Breast epithelium (tissue), 3 donors: ENCODE data around the gene PITPNM3.

ENCODE experiments used
- POLR2A ChIP-seq: fragments of 450-650 bp; IDR thresholded peaks from one replicate; pipeline ENCODE4 v1.6.1; 2016; ENCODE audit warnings: antibody characterized with exemption, mild to moderate bottlenecking, moderate library complexity
- POLR2AphosphoS5 ChIP-seq, 3 donors: sonication (generic); formaldehyde crosslinking; IDR thresholded peaks; one replicate each; pipeline ENCODE4 v1.6.1; 2017; ENCODE audit warnings: antibody characterized with exemption in 3 of 3
- TF ChIP-seq, protein P1 (sequence below), 3 donors: fragments of 450-650 bp; IDR thresholded peaks; one replicate each; pipeline ENCODE4 v1.5.1; 2016 to 2017; ENCODE audit warnings: antibody characterized with exemption in 3 of 3, mild to moderate bottlenecking in 3 of 3, moderate library complexity in 3 of 3

DNA sequence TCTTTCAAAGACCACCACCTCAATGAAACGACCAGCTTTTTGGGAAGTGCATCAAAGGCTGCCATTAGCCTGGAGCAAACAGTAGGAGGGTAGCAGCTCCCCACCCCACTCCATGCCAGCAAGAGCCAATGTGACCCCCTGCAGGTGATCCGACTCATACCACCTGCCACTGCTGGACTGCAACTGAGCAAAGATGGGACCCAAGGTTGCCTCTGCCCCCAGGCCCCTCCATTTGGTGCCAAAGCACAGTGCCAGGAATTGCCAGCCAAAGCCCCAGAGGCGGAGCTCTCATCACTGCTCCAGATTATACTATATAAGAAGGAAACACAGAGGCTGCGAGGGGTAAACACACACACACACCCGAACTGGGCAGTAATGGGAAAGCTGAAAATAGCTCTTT, 8.3 kb downstream of the PITPNM3 start:
- TF ChIP-seq, protein P1, sequence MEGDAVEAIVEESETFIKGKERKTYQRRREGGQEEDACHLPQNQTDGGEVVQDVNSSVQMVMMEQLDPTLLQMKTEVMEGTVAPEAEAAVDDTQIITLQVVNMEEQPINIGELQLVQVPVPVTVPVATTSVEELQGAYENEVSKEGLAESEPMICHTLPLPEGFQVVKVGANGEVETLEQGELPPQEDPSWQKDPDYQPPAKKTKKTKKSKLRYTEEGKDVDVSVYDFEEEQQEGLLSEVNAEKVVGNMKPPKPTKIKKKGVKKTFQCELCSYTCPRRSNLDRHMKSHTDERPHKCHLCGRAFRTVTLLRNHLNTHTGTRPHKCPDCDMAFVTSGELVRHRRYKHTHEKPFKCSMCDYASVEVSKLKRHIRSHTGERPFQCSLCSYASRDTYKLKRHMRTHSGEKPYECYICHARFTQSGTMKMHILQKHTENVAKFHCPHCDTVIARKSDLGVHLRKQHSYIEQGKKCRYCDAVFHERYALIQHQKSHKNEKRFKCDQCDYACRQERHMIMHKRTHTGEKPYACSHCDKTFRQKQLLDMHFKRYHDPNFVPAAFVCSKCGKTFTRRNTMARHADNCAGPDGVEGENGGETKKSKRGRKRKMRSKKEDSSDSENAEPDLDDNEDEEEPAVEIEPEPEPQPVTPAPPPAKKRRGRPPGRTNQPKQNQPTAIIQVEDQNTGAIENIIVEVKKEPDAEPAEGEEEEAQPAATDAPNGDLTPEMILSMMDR (IDR thresholded peaks at IDR 0.05), result no peak
- no peak for TF ChIP-seq POLR2AphosphoS5 (IDR thresholded peaks at IDR 0.05)
- no peak for TF ChIP-seq POLR2A
